Lower lobe of right lung (tissue), 2 donors: Measurements from ENCODE around the gene GDPD3. TPM values are rescaled to one million over a fixed set of nuclear protein-coding genes. Genes with fewer than 3 reads are reported as not detected.

Source experiments
- ATAC-seq, 2 donors: fragments of 200-7000 bp; cut with Tn5 transposase; one replicate each; pipeline ENCODE4 v1.9.1; 2020 to 2022; ENCODE audit warnings: mild to moderate bottlenecking in 2 of 2, moderate library complexity in 2 of 2
- DNase-seq: peaks from one replicate; pipeline ENCODE4 v3.0.0-alpha.2; 2020
- H3K27ac ChIP-seq: fragments of 200-600 bp; one replicate; pipeline ENCODE4 v1.8.0; 2022
- H3K27me3 ChIP-seq: fragments of 200-600 bp; one replicate; pipeline ENCODE4 v1.8.0; 2022; ENCODE audit warnings: low read depth
- H3K36me3 ChIP-seq: fragments of 200-600 bp; one replicate; pipeline ENCODE4 v1.8.0; 2022; ENCODE audit warnings: mild to moderate bottlenecking
- H3K4me1 ChIP-seq: fragments of 200-600 bp; one replicate; pipeline ENCODE4 v1.8.0; 2022
- H3K4me3 ChIP-seq: fragments of 200-600 bp; one replicate; pipeline ENCODE4 v1.8.0; 2022; ENCODE audit warnings: mild to moderate bottlenecking
- H3K9me3 ChIP-seq: fragments of 200-600 bp; one replicate; pipeline ENCODE4 v1.8.0; 2022
- intact Hi-C: fragments of 100-400 bp; cut with DNase I; formaldehyde crosslinking; loops from one replicate; pipeline ENCODE4 v1.11.0; 2022
- total RNA-seq: library from RNA; stranded (reverse); fragmentation: NEBNext Ultra II Directional; extraction: Animal tissue kit (Norgen Biotek cat#: 25700); gene quantifications from one replicate; pipeline ENCODE4 v1.2.1, GENCODE V29; 2021
- TF ChIP-seq, protein P1 (sequence below): fragments of 200-600 bp; IDR thresholded peaks from one replicate; pipeline ENCODE4 v1.8.0; 2022; ENCODE audit warnings: antibody characterized with exemption, mild to moderate bottlenecking
- donor health status: DM: no; HTN: yes; CAD: no; lungs with severe emphysema.

The GDPD3 gene
- total RNA-seq, 1 donor from 2014 or later: 14.4 TPM

DNA sequence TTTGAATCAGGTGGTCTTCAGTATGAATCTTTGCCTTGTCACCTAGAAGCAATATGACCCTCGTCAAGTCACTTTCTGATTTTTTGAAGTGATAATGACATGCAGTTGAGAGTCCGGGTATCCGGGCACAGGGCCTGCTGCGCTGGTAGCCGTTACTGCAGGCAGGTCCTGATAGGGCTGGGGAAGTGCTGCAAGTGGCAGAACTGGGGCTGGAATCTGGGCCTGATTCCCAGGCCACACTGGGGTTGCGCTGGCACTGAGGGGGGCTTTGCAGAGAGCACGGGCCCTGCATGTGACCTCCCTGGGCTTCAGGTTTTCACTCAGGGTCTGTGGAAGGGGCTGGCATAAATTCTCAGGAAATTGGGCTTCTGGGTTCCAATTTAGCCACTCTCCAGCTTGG lies 34.6 kb downstream of the GDPD3 start:
- ATAC-seq (no peak), DNase-seq (no peak)
- peaks cover 63% of the 10 kb centered on the region for H3K36me3 ChIP-seq
- intact Hi-C loops: no loop called here
- no peaks in the 10 kb centered on the region for H3K9me3 ChIP-seq
- TF ChIP-seq, protein P1, sequence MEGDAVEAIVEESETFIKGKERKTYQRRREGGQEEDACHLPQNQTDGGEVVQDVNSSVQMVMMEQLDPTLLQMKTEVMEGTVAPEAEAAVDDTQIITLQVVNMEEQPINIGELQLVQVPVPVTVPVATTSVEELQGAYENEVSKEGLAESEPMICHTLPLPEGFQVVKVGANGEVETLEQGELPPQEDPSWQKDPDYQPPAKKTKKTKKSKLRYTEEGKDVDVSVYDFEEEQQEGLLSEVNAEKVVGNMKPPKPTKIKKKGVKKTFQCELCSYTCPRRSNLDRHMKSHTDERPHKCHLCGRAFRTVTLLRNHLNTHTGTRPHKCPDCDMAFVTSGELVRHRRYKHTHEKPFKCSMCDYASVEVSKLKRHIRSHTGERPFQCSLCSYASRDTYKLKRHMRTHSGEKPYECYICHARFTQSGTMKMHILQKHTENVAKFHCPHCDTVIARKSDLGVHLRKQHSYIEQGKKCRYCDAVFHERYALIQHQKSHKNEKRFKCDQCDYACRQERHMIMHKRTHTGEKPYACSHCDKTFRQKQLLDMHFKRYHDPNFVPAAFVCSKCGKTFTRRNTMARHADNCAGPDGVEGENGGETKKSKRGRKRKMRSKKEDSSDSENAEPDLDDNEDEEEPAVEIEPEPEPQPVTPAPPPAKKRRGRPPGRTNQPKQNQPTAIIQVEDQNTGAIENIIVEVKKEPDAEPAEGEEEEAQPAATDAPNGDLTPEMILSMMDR: no peak
- no peak overlapping the region for H3K27ac ChIP-seq
- no peak overlapping the region for H3K4me3 ChIP-seq
- no peaks in the 10 kb centered on the region for H3K27me3 ChIP-seq
- peaks cover 31% of the 10 kb centered on the region for H3K4me1 ChIP-seq

DNA sequence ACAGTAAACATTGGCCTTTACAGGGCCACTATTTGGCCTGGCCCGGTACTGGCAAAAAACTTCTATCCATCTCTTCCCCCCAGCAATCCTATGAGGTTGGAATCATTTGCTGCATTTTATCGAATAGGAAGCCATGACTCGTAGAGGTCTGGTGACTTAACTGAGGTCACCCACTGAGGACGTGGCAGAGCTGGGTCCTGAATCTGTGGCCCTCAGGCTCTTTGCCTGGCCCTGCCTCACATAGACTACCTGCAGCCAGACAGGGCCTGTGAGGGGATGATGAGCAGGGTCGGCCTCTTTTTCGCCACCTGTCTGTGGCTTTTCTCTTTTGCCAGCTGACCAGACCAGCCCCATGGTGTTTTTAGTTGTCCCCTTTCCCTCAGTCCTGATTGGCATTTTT lies 35.7 kb downstream of the GDPD3 start:
- Histone ChIP-seq H3K27me3 (no peaks in the 10 kb centered on the region), H3K36me3 (peaks cover 58% of the 10 kb centered on the region), H3K9me3 (no peaks in the 10 kb centered on the region), H3K4me1 (peaks cover 31% of the 10 kb centered on the region), H3K4me3 (no peak overlapping the region), H3K27ac (no peak overlapping the region)
- TF ChIP-seq, protein P1: no peak
- intact Hi-C loops: no loop called here
- ATAC-seq (no peak), DNase-seq (peak; percentile 14)

DNA sequence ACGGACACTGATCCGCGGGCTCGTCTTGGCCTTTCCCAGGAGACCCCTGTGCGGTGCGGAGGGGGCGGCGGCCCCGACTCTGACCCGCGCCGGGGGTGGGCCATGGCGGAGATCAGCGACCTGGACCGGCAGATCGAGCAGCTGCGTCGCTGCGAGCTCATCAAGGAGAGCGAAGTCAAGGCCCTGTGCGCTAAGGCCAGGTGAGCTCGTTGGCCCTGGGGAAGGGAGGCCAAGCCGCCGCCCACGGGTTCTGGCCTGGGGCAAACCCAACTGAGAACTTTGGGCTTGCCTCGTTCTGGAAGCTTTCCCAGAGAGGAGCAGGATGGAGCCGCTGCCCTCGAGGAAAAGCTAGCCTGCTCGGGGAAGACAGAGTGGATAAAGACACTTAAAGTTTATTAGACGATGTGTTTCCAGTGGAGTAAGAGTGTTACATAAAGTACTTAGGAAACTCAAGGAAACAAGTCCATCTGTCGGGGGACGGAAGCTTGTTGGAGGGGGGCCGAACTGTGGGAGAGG lies 37.0 kb downstream of the GDPD3 start:
- no peaks in the 10 kb centered on the region for H3K9me3 ChIP-seq
- no peaks in the 10 kb centered on the region for H3K27me3 ChIP-seq
- peak; percentile 31 to 52 for ATAC-seq
- peak; percentile 58 for DNase-seq
- peaks cover 58% of the 10 kb centered on the region for H3K36me3 ChIP-seq
- intact Hi-C loops: no loop called here
- TF ChIP-seq, protein P1: no peak
- H3K4me1 ChIP-seq: peaks cover 31% of the 10 kb centered on the region
- peak overlapping the region; percentile 94 for H3K4me3 ChIP-seq
- peak overlapping the region; percentile 90 for H3K27ac ChIP-seq

DNA sequence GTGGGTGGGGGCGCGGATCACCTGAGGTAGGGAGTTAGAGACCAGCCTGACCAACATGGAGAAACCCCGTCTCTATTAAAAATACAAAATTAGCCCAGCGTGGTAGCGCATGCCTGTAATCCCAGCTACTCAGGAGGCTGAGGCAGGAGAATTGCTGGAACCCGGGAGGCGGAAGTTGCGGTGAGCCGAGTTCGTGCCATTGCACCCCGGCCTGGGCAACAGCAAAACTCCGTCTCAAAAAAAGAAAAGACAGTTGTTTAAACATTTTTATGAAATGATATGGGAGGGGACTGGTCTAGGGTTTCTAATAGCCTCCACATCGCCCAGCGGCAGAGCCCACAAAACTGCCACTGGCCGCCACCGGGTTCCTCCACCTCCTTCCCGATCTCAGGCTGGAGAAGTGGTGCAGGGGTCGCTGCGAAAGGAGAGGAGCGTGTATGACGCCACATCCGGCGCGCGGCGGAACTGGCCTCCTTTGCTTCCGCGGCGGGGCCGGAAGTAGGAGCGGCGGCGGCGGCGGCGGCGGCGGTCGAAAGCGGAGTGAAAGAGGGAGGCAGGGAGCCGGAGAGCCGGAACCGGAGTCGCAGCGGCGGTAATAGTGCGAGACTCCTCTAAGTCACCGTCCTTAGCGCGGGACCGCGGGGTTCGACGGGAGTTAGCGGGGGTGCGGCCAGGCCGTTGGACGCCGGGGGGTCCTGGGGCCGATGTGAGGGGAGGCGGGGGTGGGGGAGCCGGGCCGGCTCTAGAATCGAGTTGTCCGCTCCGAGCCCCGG lies 37.6 kb downstream of the GDPD3 start, which contains the start of gene PPP4C:
Gene PPP4C (plus strand): TSS at position 492 of the 773 bp plus-strand sequence. CDS start 384 bp downstream, outside the sequence.
- DNase-seq (peak; percentile 95), ATAC-seq (peak; percentile 95 to 97)
- Histone ChIP-seq H3K4me3 (peak within 1 kb of the TSS; percentile 94), H3K9me3 (no peaks in the 10 kb centered on the region), H3K4me1 (peaks cover 31% of the 10 kb centered on the region), H3K27me3 (no peaks in the 10 kb centered on the region), H3K36me3 (peaks cover 58% of the 10 kb centered on the region), H3K27ac (peak within 1 kb of the TSS; percentile 90)
- TF ChIP-seq, protein P1: peak; percentile 13
- intact Hi-C loops: no loop called here

DNA sequence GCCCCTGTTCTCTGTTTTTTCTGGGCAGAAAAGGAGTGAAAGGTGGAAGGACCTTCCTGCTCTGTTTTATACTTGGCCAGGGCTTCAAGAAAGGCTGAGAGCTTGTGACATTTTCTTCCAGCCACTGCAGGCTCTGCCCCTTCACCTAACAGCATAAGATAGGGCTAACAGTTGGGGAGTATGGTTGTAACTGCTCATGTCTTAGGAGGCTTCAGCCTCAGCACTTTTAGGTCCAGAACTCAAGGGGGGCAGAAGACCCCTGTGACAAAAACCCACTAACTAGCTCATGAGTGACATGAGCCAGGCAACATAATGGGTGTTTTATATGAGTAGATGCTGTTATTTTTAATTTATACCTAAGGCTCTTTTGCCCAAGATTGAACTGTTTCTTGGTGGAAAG lies 42.8 kb downstream of the GDPD3 start:
- no peaks in the 10 kb centered on the region for H3K9me3 ChIP-seq
- ATAC-seq (no peak), DNase-seq (no peak)
- peaks cover 63% of the 10 kb centered on the region for H3K36me3 ChIP-seq
- no peaks in the 10 kb centered on the region for H3K27me3 ChIP-seq
- TF ChIP-seq, protein P1: no peak
- H3K4me3 ChIP-seq: no peak overlapping the region
- intact Hi-C loops: no loop called here
- H3K27ac ChIP-seq: no peak overlapping the region
- peaks cover 43% of the 10 kb centered on the region for H3K4me1 ChIP-seq
